Measurements from ENCODE around the gene MMP21.

GRCh38 chr10:125757742-125758141 is 17.9 kb downstream of the MMP21 start:
- no peak for TF ChIP-seq CTCF (conservative IDR thresholded peaks at IDR 0.05)
- TF ChIP-seq ZFX (IDR thresholded peaks at IDR 0.05): no peak

Measured in C4-2B (cell line).